ENCODE data around the gene MYO1B. TPM values are rescaled to one million over a fixed set of nuclear protein-coding genes. Genes with fewer than 3 reads are reported as not detected.

MYO1B gene
- polyA plus RNA-seq, 1 donor (not counting 4 experiments of a cell fraction or from before 2014, with no cell fraction given): 277 TPM

DNA sequence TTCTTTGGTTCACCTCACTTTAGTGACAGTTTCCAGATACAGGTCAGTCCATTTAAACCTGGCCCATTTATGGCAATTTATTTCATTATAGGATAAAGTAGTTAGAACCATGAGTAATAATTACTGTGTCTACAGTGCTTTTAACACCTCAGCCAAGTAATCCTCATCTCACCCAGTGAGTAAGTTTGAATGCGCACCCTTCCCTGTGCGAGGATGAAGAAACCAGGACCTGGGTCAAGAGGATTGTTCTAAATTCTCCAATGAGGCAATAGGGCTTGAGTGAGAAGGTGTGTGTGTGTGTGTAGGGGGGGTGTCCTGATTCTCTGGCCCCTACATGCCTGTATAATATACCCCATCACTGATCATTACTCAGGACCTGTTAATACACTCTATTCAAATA, 854 bp upstream of the MYO1B start:
- no peaks in the 10 kb centered on the region for H3K9me3 ChIP-seq (ENCODE audit: control insufficient read depth, low read depth, low read length)
- FAIRE-seq (no peak), DNase-seq (ENCODE audit: low read depth, low spot score) (no peak)
- dilution Hi-C loops (cut with MboI; ENCODE audit: extremely low pct_ligation_motif_present, low sequenced_read_pairs): no loop called here
- peak overlapping the region; percentile 95 for H3K9ac ChIP-seq (ENCODE audit: control insufficient read depth, extremely low read depth, insufficient read depth, low read length)
- H3K79me2 ChIP-seq (ENCODE audit: control insufficient read depth, insufficient read depth, low read length): peaks cover 41% of the 10 kb centered on the region
- H3K4me1 ChIP-seq (ENCODE audit: control insufficient read depth, extremely low read depth, insufficient read depth, low read length): peaks cover 28% of the 10 kb centered on the region
- H2AFZ ChIP-seq (ENCODE audit: control insufficient read depth, low read length): no peak overlapping the region
- TF ChIP-seq CTCF (optimal IDR thresholded peaks at IDR 0.05 in 1 of 3, IDR thresholded peaks at IDR 0.05 in 1 of 3, conservative IDR thresholded peaks at IDR 0.05 in 1 of 3; ENCODE audit: extremely low read depth in 1 of 3, insufficient read depth in 2 of 3, low read length in 3 of 3) (no peak), EZH2 (IDR thresholded peaks at IDR 0.05; ENCODE audit: low read length) (no peak)
- H3K4me2 ChIP-seq (ENCODE audit: control insufficient read depth, extremely low read depth, insufficient read depth, low read depth, low read length): peak overlapping the region; percentile 79
- no peaks in the 10 kb centered on the region for H3K27me3 ChIP-seq (ENCODE audit: control insufficient read depth, extremely low read depth, insufficient read depth, low read length)
- H3K27ac ChIP-seq (ENCODE audit: control insufficient read depth, insufficient read depth, low read length): peak overlapping the region; percentile 93
- H3K9me1 ChIP-seq (ENCODE audit: control insufficient read depth, extremely low read depth, insufficient read depth, low read length): no peaks in the 10 kb centered on the region
- peaks cover 15% of the 10 kb centered on the region for H4K20me1 ChIP-seq (ENCODE audit: control insufficient read depth, extremely low read depth, insufficient read depth, low read length)
- H3K4me3 ChIP-seq (ENCODE audit: control insufficient read depth in 2 of 3, extremely low read depth in 1 of 3, insufficient read depth in 2 of 3, low read depth in 1 of 3, low read length in 3 of 3): peak overlapping the region in 2 of 3 experiments; percentile 65 to 97
- H3K36me3 ChIP-seq (ENCODE audit: control insufficient read depth in 2 of 2, extremely low read depth in 1 of 2, insufficient read depth in 2 of 2, low read length in 2 of 2): peaks cover 3 to 7% of the 10 kb centered on the region in 2 experiments

GRCh38 chr2:191245869-191246531, 796 bp downstream of the MYO1B start:
- H2AFZ ChIP-seq (ENCODE audit: control insufficient read depth, low read length): peak overlapping the region; percentile 28
- TF ChIP-seq EZH2 (IDR thresholded peaks at IDR 0.05; ENCODE audit: low read length) (no peak), CTCF (optimal IDR thresholded peaks at IDR 0.05 in 1 of 3, IDR thresholded peaks at IDR 0.05 in 1 of 3, conservative IDR thresholded peaks at IDR 0.05 in 1 of 3; ENCODE audit: extremely low read depth in 1 of 3, insufficient read depth in 2 of 3, low read length in 3 of 3) (no peak)
- no peaks in the 10 kb centered on the region for H3K27me3 ChIP-seq (ENCODE audit: control insufficient read depth, extremely low read depth, insufficient read depth, low read length)
- DNase-seq (ENCODE audit: low read depth, low spot score): no peak
- peaks cover 44% of the 10 kb centered on the region for H3K4me1 ChIP-seq (ENCODE audit: control insufficient read depth, extremely low read depth, insufficient read depth, low read length)
- H3K9me3 ChIP-seq (ENCODE audit: control insufficient read depth, low read depth, low read length): no peaks in the 10 kb centered on the region
- H4K20me1 ChIP-seq (ENCODE audit: control insufficient read depth, extremely low read depth, insufficient read depth, low read length): peaks cover 28% of the 10 kb centered on the region
- H3K27ac ChIP-seq (ENCODE audit: control insufficient read depth, insufficient read depth, low read length): peak overlapping the region; percentile 93
- dilution Hi-C loops (cut with MboI; ENCODE audit: extremely low pct_ligation_motif_present, low sequenced_read_pairs): no loop called here
- H3K9ac ChIP-seq (ENCODE audit: control insufficient read depth, extremely low read depth, insufficient read depth, low read length): peak overlapping the region; percentile 95
- peaks cover 57% of the 10 kb centered on the region for H3K79me2 ChIP-seq (ENCODE audit: control insufficient read depth, insufficient read depth, low read length)
- H3K4me2 ChIP-seq (ENCODE audit: control insufficient read depth, extremely low read depth, insufficient read depth, low read depth, low read length): peak overlapping the region; percentile 93
- H3K36me3 ChIP-seq (ENCODE audit: control insufficient read depth in 2 of 2, extremely low read depth in 1 of 2, insufficient read depth in 2 of 2, low read length in 2 of 2): peaks cover 7 to 11% of the 10 kb centered on the region in 2 experiments
- peak overlapping the region; percentile 84 to 97 (median 90) for H3K4me3 ChIP-seq (ENCODE audit: control insufficient read depth in 2 of 3, extremely low read depth in 1 of 3, insufficient read depth in 2 of 3, low read depth in 1 of 3, low read length in 3 of 3)
- no peak for FAIRE-seq
- H3K9me1 ChIP-seq (ENCODE audit: control insufficient read depth, extremely low read depth, insufficient read depth, low read length): no peaks in the 10 kb centered on the region
